Osteoblast (primary cell): Measurements from ENCODE around the gene MYO15B. TPM values are rescaled to one million over a fixed set of nuclear protein-coding genes. Genes with fewer than 3 reads are reported as not detected.
A peak's percentile ranks its signal among the peaks of the same experiment; 100 is the strongest.

Experiments used
- DNase-seq: peaks from one replicate; pipeline ENCODE4 v3.0.0; 2011; ENCODE audit warnings: low spot score, mixed read lengths; ENCODE audit not compliant: insufficient read length; ENCODE audit errors: missing footprints
- H2AFZ ChIP-seq: 2 replicates; pipeline ENCODE4 v1.6.0; 2011; ENCODE audit warnings: mild to moderate bottlenecking, low read length
- H3K27ac ChIP-seq: 2 replicates; pipeline ENCODE4 v1.5.1; 2011; ENCODE audit warnings: mild to moderate bottlenecking, low read depth, low read length, moderate library complexity
- H3K27me3 ChIP-seq: 2 replicates; pipeline ENCODE4 v1.6.0; 2012; ENCODE audit warnings: mild to moderate bottlenecking, control low read depth, inconsistent platforms, low read length, moderate library complexity; ENCODE audit not compliant: insufficient read depth
- H3K36me3 ChIP-seq: 2 replicates; pipeline ENCODE4 v1.5.1; 2011; ENCODE audit warnings: mild to moderate bottlenecking, low read length, control low read depth, moderate library complexity; ENCODE audit not compliant: insufficient read depth
- H3K4me1 ChIP-seq: 2 replicates; pipeline ENCODE4 v1.5.1; 2011; ENCODE audit warnings: mild to moderate bottlenecking, low read length, control low read depth, moderate library complexity; ENCODE audit not compliant: insufficient read depth
- H3K4me2 ChIP-seq: 2 replicates; pipeline ENCODE4 v1.6.0; 2011; ENCODE audit warnings: mild to moderate bottlenecking, low read length; ENCODE audit not compliant: insufficient read depth
- H3K4me3 ChIP-seq: fragments of 200-600 bp; sonication (generic); 3 replicates; pipeline ENCODE4 v1.5.1; 2012; ENCODE audit warnings: mild to moderate bottlenecking, low read length, inconsistent platforms; ENCODE audit not compliant: insufficient read depth
- H3K79me2 ChIP-seq: 2 replicates; pipeline ENCODE4 v1.6.0; 2012; ENCODE audit warnings: mild to moderate bottlenecking, low read length, control low read depth, inconsistent platforms; ENCODE audit not compliant: insufficient read depth
- H3K9me3 ChIP-seq: 2 replicates; pipeline ENCODE4 v1.5.1; 2011; ENCODE audit warnings: low read depth, low read length, control low read depth
- H4K20me1 ChIP-seq: 2 replicates; pipeline ENCODE4 v1.6.0; 2012; ENCODE audit warnings: mild to moderate bottlenecking, low read length, control low read depth; ENCODE audit not compliant: insufficient read depth
- total RNA-seq: library from RNA; depleted of rRNA; stranded (reverse); fragments of >200 nt; gene quantifications from 2 replicates; pipeline ENCODE4 v1.2.3, GENCODE V29; 2012
- TF ChIP-seq, protein P1 (sequence below): IDR thresholded peaks from 2 replicates; pipeline ENCODE4 v1.5.1; 2011; ENCODE audit warnings: mild to moderate bottlenecking, low read depth, low read length, moderate library complexity; ENCODE audit errors: extremely low read depth

The MYO15B gene
- total RNA-seq, 1 donor: 1.4 TPM

DNA sequence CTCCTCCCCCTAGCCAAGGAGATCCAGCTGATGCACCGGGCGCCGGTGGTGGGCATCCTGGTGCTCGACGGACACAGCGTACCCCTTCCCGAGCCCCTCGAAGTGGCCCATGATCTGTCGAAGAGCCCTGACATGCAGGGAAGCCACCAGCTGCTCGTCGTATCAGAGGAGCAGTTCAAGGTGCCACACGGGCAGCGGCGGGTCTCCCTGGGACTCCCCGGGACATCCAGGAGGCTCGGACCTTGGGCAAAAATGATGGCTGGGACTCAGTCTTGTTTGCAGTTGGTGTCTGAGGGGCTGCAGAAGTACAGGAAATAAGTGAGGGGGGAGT lies 15.8 kb upstream of the MYO15B start:
- no peak overlapping the region for H3K27ac ChIP-seq

DNA sequence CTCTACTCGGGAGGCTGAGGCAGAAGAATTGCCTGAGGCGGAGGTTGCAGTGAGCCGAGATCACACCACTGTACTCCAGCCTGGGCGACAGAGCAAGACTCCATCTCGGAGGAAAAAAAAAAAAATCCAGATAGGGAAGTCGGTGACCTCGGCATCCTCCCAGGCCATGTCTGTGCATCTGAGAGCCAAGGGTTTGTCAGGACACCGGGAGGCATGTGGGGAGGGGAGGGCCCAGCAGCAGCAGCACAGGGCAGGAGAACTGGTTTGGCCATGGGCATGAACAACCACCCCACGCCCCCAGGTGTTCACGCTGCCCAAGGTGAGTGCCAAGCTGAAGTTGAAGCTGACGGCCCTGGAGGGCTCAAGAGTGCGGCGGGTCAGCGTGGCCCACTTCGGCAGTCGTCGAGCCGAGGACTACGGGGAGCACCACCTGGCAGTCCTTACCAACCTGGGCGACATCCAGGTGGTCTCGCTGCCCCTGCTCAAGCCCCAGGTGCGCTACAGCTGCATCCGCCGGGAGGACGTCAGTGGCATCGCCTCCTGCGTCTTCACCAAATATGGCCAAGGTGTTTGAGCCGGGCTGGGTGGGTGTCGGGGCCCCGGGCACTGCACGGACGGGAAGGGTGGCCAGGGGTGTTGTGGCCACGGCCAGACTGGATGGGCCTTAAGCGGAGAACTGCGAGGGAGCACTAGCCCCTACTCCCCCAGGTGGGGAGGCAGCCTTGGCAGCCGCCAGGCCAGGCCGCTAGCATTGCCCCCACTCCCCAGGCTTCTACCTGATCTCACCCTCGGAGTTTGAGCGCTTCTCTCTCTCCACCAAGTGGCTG lies 14.7 kb upstream of the MYO15B start:
- H3K79me2 ChIP-seq: no peaks in the 10 kb centered on the region
- H3K9me3 ChIP-seq: no peaks in the 10 kb centered on the region
- H2AFZ ChIP-seq: no peak overlapping the region
- H3K27ac ChIP-seq: no peak overlapping the region
- H3K4me3 ChIP-seq: no peak overlapping the region
- H3K4me1 ChIP-seq: no peaks in the 10 kb centered on the region
- H4K20me1 ChIP-seq: no peaks in the 10 kb centered on the region
- TF ChIP-seq, protein P1, sequence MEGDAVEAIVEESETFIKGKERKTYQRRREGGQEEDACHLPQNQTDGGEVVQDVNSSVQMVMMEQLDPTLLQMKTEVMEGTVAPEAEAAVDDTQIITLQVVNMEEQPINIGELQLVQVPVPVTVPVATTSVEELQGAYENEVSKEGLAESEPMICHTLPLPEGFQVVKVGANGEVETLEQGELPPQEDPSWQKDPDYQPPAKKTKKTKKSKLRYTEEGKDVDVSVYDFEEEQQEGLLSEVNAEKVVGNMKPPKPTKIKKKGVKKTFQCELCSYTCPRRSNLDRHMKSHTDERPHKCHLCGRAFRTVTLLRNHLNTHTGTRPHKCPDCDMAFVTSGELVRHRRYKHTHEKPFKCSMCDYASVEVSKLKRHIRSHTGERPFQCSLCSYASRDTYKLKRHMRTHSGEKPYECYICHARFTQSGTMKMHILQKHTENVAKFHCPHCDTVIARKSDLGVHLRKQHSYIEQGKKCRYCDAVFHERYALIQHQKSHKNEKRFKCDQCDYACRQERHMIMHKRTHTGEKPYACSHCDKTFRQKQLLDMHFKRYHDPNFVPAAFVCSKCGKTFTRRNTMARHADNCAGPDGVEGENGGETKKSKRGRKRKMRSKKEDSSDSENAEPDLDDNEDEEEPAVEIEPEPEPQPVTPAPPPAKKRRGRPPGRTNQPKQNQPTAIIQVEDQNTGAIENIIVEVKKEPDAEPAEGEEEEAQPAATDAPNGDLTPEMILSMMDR: no peak
- H3K27me3 ChIP-seq: no peaks in the 10 kb centered on the region
- no peak for DNase-seq
- H3K4me2 ChIP-seq: no peak overlapping the region
- no peaks in the 10 kb centered on the region for H3K36me3 ChIP-seq

More for the DNA sequence above, 15.8 kb upstream of the MYO15B start:
- TF ChIP-seq, protein P1: no peak
- no peak overlapping the region for H3K4me3 ChIP-seq
- H4K20me1 ChIP-seq: no peaks in the 10 kb centered on the region
- H3K4me2 ChIP-seq: no peak overlapping the region
- H3K36me3 ChIP-seq: no peaks in the 10 kb centered on the region
- H3K9me3 ChIP-seq: no peaks in the 10 kb centered on the region
- H3K27me3 ChIP-seq: no peaks in the 10 kb centered on the region
- no peak overlapping the region for H2AFZ ChIP-seq
- no peaks in the 10 kb centered on the region for H3K4me1 ChIP-seq
- no peaks in the 10 kb centered on the region for H3K79me2 ChIP-seq
- peak; percentile 70 for DNase-seq

DNA sequence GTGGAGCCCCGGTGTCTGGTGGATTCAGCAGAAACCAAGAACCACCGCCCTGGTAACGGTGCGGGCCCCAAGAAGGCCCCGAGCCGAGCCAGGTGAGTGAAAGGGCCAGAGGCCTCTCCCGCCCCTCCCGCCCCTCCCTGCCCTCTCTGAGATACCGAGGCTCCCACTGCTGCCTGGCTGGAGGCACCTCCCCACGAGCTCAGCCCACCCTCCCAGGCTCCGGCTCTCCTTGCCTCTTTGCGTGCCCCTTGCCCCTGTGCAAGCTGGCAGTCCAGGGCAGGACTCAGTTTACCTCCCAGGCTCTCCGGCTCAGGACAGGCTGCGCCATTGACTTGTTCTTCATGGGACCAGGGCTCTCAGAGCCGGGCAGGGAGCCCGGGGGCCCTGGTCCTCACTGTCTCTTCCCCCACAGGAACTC lies 14.1 kb upstream of the MYO15B start:
- Histone ChIP-seq H3K4me2 (no peak overlapping the region), H2AFZ (no peak overlapping the region), H3K4me3 (no peak overlapping the region), H3K79me2 (no peaks in the 10 kb centered on the region), H3K4me1 (no peaks in the 10 kb centered on the region), H3K9me3 (no peaks in the 10 kb centered on the region), H4K20me1 (no peaks in the 10 kb centered on the region), H3K27ac (no peak overlapping the region), H3K36me3 (no peaks in the 10 kb centered on the region), H3K27me3 (no peaks in the 10 kb centered on the region)
- DNase-seq: no peak
- TF ChIP-seq, protein P1: no peak

DNA sequence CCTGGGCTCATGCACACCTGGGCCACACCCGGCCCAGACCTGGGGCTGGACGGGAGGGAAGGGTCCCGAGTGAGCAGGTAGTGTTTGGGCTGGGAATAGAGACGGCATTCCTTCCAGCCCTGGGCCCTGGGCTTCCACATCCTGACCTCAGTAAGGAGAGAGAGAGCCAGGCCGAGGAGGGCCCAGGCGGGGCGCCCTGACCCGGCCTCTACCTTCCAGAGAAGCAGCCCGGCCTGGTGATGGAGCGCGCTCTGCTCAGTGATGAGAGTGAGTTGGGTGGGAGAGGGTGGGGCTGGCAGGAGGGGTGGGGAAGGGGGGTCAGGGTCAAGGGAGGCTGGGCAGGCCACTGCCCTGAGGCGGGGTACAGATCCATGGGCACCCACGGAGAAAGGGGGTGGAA lies 13.6 kb upstream of the MYO15B start:
- H3K27ac ChIP-seq: no peak overlapping the region
- H3K79me2 ChIP-seq: no peaks in the 10 kb centered on the region
- no peaks in the 10 kb centered on the region for H4K20me1 ChIP-seq
- H3K4me1 ChIP-seq: no peaks in the 10 kb centered on the region
- H3K4me2 ChIP-seq: no peak overlapping the region
- H3K9me3 ChIP-seq: no peaks in the 10 kb centered on the region
- TF ChIP-seq, protein P1: no peak
- DNase-seq: no peak
- H3K4me3 ChIP-seq: no peak overlapping the region
- H3K27me3 ChIP-seq: no peaks in the 10 kb centered on the region
- no peak overlapping the region for H2AFZ ChIP-seq
- no peaks in the 10 kb centered on the region for H3K36me3 ChIP-seq
